Activated CD8-positive, alpha-beta memory T cell treated with anti-CD3 and anti-CD28 coated beads for 1 hour (primary cell): ENCODE results near the gene ORM2.
A peak's percentile ranks its signal among the peaks of the same experiment; 100 is the strongest.

Experiments
- DNase-seq, 2 donors: peaks; one replicate each; pipeline ENCODE4 v3.0.0-alpha.2; 2020; ENCODE audit warnings: low read depth in 1 of 2; ENCODE audit errors: extremely low read depth in 1 of 2

ORM2 gene

GRCh38 chr9:114369216-114370130 lies 39.8 kb downstream of the ORM2 start:
- DNase-seq: no peak

GRCh38 chr9:114370251-114370967 lies 40.7 kb downstream of the ORM2 start:
- DNase-seq: no peak

GRCh38 chr9:114370968-114371320 lies 41.3 kb downstream of the ORM2 start:
- DNase-seq: no peak

DNA sequence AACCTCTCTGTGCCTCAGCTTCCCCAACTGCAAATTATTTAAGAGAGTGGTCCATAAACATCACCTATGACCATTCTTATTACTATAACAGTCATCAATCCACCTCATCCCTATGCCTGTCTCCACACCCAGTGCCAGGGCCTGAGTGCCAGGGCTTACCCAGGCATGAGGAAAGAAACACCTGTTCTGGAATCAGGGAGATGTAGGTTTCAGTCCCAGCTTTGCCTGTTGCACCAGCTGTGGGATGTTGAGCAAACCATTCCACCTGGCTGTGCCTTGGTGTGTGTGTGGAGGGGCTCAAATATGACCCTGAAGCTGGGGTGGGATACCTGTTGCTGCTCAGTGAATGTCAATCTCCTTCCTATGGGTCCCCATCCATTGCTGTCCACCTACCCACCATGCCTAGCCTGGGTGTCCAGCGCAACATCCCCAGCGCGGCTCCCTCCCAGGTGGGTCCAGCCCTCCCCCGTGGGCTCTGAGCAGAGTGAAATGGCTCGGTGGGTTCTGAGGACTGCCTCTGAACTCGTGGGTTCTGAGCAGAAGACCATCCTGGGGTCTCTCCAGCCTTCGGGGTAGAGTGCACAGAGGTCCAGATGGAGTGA lies 41.8 kb downstream of the ORM2 start:
- no peak for DNase-seq

- DNase-seq: no peak
These were observed 42.6 kb downstream of the ORM2 start for GRCh38 chr9:114371973-114372917.

DNA sequence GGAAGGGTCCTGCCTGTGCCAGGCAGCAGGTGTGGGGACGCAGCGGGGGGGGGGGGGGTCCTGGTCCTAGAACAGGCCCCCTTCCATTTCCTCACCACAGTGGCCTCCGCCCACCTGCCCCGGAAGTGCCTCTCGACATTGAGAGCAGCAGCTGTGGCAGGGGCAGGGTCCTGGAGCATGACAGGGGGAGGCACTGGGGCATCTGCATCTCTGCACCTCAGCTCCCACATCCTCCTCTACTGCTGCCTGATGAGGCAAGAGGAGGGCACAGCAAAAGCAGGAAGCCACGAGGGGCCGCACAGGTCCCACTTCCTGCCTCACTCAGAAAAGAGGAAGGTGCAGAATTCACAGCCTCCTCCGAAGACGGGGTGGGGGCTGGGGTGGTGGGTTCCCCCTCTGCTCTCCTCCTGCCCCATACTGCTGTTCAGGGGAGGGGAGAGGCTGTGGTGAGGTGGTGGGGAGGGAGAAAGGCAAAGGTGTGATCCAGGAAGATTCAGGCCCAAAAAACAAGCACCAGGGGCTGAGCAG lies 43.3 kb downstream of the ORM2 start:
- DNase-seq: peak; percentile 62 to 69

GRCh38 chr9:114373960-114374730 lies 44.5 kb downstream of the ORM2 start:
- no peak for DNase-seq

- no peak for DNase-seq
These were observed 45.3 kb downstream of the ORM2 start for GRCh38 chr9:114374936-114375335.

GRCh38 chr9:114375386-114376175 lies 45.9 kb downstream of the ORM2 start:
- no peak for DNase-seq

- no peak for DNase-seq
These were observed 47.1 kb downstream of the ORM2 start for GRCh38 chr9:114376586-114377445.

DNA sequence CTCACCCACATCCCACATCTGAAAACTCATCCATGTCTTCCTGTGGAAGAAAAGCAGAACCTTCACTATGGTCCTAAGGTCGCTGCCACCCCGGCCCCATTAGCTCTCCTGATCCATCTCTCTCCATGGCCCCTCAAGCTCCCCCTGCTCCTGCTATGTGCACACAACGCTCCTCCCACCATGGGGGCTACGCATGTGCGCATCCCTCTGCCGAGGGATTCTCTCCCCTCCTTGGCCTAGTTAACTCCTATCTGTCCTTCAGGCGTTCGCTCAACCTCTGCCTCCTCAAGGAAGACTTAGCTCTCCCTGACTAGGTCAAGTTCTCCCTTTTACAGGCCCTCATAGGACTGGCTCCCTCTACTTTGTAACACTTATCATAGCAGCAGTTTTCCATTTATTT lies 48.3 kb downstream of the ORM2 start:
- DNase-seq: no peak

DNA sequence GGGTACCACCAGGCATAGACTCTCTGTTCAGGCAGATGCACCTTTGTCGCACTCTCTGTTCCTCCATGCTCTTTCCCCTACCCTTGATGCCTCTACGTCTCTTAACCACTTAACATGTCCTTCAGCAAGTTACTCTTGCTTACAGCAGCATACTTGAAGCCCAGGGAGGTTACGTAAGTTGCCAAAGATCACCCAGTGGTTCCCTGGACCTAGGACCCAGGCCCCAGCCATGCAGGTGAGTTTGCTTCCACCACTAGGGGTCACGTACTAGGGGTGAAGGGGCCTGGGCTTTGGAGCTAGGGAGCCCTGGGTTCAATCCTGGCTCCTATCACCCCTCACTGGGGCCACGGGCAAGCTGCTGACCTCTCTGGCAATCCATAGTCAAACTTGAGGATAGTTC lies 49.2 kb downstream of the ORM2 start:
- no peak for DNase-seq
